Measurements from ENCODE around the gene GCFC2.

The GCFC2 gene

GRCh38 chr2:75634945-75635344 lies 75.8 kb downstream of the GCFC2 start:
- TF ChIP-seq ISL1 (CRISPR knock-in tag; IDR thresholded peaks at IDR 0.05): no peak
- no peak for TF ChIP-seq ZC3H10 (CRISPR knock-in tag; IDR thresholded peaks at IDR 0.05)
- TF ChIP-seq POU6F1 (CRISPR knock-in tag; IDR thresholded peaks at IDR 0.05; ENCODE audit: borderline replicate concordance, low read depth): no peak
- TF ChIP-seq ZNF8 (CRISPR knock-in tag; IDR thresholded peaks at IDR 0.05): no peak
- TF ChIP-seq CSDC2 (CRISPR knock-in tag; IDR thresholded peaks at IDR 0.05): no peak
- no peak for ATAC-seq

GRCh38 chr2:75633620-75634019 lies 77.1 kb downstream of the GCFC2 start:
- TF ChIP-seq ZNF70 (CRISPR knock-in tag; IDR thresholded peaks at IDR 0.05) (no peak), BACH2 (CRISPR knock-in tag; IDR thresholded peaks at IDR 0.05; ENCODE audit: borderline replicate concordance) (no peak), POU6F1 (CRISPR knock-in tag; IDR thresholded peaks at IDR 0.05; ENCODE audit: borderline replicate concordance, low read depth) (no peak), CSRNP3 (CRISPR knock-in tag; IDR thresholded peaks at IDR 0.05) (no peak), TSHZ2 (CRISPR knock-in tag; IDR thresholded peaks at IDR 0.05) (no peak), TOX (CRISPR knock-in tag; IDR thresholded peaks at IDR 0.05; ENCODE audit: borderline replicate concordance) (no peak), OSR1 (CRISPR knock-in tag; IDR thresholded peaks at IDR 0.05) (no peak), GLIS3 (CRISPR knock-in tag; IDR thresholded peaks at IDR 0.05) (no peak), SNAI2 (CRISPR knock-in tag; IDR thresholded peaks at IDR 0.05) (no peak), ZFP30 (CRISPR knock-in tag; IDR thresholded peaks at IDR 0.05) (no peak)
- ATAC-seq: no peak

DNA sequence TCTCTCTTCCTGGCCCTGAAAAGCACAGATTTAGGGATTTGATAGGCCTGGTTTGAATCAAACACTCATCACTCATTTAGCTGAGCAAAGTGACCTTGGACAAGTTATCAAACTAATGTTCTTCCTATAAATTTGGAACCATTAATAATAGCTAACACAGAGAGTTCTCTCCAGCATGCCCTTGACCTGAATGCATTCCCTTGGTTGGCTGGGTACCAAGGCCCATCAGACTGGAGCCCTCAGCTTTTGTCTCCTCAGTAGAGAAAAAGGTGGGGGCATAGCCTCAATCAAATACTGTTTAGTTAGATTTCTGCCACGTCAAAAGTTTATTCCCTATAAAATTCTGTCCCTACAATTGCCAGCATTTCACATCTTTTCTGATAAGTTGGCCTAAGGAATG lies 77.9 kb downstream of the GCFC2 start:
- TF ChIP-seq ZFP3 (CRISPR knock-in tag; IDR thresholded peaks at IDR 0.05) (no peak), ISL1 (CRISPR knock-in tag; IDR thresholded peaks at IDR 0.05) (no peak), TSHZ2 (CRISPR knock-in tag; IDR thresholded peaks at IDR 0.05) (no peak), ARNTL (CRISPR knock-in tag; IDR thresholded peaks at IDR 0.05; ENCODE audit: borderline replicate concordance, low read depth) (no peak), ZC3H10 (CRISPR knock-in tag; IDR thresholded peaks at IDR 0.05) (no peak), RARB (CRISPR knock-in tag; IDR thresholded peaks at IDR 0.05) (no peak), ZNF8 (CRISPR knock-in tag; IDR thresholded peaks at IDR 0.05) (no peak), ZFP30 (CRISPR knock-in tag; IDR thresholded peaks at IDR 0.05) (no peak)
- TF ChIP-seq, protein P1, sequence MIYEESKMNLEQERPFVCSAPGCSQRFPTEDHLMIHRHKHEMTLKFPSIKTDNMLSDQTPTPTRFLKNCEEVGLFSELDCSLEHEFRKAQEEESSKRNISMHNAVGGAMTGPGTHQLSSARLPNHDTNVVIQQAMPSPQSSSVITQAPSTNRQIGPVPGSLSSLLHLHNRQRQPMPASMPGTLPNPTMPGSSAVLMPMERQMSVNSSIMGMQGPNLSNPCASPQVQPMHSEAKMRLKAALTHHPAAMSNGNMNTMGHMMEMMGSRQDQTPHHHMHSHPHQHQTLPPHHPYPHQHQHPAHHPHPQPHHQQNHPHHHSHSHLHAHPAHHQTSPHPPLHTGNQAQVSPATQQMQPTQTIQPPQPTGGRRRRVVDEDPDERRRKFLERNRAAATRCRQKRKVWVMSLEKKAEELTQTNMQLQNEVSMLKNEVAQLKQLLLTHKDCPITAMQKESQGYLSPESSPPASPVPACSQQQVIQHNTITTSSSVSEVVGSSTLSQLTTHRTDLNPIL (CRISPR knock-in tag; IDR thresholded peaks at IDR 0.05; ENCODE audit: low read depth): no peak
- peak; percentile 47 for ATAC-seq
